ENCODE measurements around the gene BEGAIN.

The BEGAIN gene, protein sequence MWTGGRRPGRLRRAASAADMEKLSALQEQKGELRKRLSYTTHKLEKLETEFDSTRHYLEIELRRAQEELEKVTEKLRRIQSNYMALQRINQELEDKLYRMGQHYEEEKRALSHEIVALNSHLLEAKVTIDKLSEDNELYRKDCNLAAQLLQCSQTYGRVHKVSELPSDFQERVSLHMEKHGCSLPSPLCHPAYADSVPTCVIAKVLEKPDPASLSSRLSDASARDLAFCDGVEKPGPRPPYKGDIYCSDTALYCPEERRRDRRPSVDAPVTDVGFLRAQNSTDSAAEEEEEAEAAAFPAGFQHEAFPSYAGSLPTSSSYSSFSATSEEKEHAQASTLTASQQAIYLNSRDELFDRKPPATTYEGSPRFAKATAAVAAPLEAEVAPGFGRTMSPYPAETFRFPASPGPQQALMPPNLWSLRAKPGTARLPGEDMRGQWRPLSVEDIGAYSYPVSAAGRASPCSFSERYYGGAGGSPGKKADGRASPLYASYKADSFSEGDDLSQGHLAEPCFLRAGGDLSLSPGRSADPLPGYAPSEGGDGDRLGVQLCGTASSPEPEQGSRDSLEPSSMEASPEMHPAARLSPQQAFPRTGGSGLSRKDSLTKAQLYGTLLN

DNA sequence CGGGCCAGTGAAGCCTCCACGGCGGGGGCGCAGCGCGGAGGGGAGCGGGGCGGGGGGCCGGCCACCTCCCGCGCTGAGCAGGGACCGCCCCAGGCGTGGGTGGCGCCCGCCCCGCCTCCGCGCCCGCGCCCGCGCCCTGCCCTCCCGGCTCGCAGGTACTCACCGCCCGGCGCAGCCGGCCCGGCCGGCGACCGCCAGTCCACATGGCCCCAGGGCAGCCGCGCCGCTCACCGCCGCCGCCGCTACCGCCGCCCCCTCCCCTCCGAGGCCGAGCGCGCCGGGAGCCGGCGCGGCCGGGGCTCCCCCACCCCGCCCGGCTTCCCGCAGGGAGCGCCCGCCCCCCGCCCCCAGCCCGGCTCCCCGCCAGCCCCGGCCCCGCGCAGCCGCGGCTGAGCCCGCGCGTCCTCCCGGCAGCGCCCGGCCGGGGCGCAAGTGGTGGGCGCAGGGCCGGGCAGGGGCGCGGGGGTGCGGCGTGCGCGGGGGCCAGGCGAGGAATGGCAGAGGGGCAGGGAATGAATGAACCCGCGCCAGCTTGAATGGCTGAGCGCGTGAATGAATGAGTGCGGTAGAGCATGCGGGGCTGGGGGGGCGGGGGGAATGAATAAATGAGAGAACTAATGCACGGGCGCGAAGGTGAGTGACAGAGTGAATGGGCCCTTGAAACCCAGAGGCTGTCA is at the start of gene BEGAIN:
Gene BEGAIN, minus strand, starts transcription at position 332 of the 677 bp plus-strand sequence. Its CDS starts 127 bp downstream, at position 205.
- DNase-seq (ENCODE audit: low read depth in 1 of 2, low spot score in 1 of 2): no peak

DNA sequence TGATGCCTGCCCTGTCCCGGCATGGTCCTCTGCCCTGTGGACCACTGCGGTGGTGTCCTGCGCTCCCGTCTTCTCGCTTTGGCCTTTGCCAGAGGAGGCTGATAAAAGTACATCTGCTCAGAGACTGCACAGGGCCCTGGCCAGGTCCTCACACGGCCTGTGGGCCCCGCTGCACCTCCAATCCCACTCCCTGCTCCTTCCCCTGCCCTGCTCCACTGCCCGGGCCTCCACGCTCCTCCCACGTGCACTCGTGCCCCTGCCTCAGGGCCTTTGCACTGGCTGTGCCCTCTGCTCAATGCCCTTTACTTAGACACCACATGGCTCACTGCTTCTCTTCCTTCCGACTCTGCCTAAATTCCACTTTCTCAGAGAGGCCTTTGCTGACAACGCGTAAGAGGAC is 49.3 kb upstream of the BEGAIN start:
- DNase-seq (ENCODE audit: low read depth in 1 of 2, low spot score in 1 of 2): no peak

DNA sequence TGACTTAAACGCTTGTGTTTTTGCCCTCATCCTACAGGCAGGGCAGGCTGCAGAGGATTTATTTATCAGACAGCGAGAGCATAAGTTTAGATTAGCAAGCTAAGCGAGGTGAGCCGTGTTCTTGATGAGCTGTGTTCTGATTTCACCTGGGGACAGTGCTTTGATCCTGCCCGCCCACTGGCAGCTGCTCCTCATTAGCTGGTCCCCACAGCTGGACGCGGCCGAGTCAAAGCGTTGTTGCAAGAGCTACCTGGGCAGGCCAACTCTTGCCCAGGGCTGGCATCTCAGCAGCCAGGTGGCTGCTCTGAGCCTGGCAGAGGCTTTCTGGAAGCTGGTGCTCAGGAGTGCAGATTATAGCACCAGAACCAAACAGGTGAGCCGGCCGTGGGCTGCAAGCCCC is 46.8 kb upstream of the BEGAIN start:
- DNase-seq (ENCODE audit: low read depth in 1 of 2, low spot score in 1 of 2): no peak

DNA sequence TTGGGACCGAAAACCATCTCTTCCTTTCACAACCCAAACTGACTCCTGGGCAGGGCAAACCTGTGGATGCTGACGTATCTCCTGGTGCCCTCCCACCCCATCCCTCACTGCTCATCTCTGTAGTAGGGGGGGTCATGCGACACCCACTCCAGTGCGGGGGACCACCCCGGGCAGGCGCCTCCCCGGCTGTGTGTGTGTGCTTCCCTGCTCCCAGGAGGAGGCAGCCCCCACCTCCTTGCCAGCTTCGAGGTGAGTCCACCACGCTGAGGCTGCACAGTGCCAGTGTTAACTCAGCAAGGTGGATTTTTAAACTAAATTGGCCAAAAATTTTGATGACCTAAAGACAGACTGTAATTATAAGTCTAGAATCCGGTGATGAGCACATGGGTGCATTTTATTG is 46.2 kb upstream of the BEGAIN start:
- no peak for DNase-seq (ENCODE audit: low read depth in 1 of 2, low spot score in 1 of 2)

DNA sequence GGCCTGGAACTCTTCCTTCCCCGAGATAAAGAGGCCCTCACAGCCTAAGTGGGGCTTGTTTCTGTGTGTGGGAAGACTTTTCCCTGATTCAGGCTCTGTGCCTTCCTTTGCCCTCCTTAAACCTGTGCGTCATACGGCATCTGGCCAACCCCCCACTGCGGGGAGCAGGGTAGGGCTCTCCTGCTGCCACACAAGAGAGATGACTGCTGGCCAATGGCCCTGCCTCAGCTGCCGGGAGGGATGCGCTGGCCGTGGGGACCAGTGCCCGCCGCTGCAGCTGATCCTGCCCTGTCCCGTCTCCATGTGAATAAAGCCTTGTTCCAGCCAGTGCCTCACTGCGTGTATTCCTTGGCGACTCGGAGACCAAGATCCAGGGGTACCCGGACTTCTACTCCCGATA is 42.5 kb upstream of the BEGAIN start:
- no peak for DNase-seq (ENCODE audit: low read depth in 1 of 2, low spot score in 1 of 2)

DNA sequence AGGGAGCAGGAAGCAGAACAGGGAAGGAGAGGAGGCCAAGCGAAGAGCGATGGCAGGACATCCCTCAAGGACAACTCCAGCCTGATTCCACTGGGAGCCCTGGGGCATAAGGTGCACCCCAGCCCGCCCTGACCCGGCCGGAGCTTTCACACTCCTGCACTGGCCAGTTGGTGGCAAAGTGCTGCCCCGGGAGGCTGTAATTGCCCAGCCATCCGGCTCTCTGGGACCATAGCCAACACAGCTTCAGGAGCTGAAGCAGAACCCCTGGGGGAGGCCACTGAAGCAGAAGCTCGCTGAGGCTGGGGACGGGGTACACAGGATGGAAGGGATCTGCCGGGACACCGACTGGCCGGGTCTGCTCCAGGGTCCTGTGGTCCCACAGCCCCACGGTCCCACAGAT is 41.9 kb upstream of the BEGAIN start:
- DNase-seq (ENCODE audit: low read depth in 1 of 2, low spot score in 1 of 2): no peak

DNA sequence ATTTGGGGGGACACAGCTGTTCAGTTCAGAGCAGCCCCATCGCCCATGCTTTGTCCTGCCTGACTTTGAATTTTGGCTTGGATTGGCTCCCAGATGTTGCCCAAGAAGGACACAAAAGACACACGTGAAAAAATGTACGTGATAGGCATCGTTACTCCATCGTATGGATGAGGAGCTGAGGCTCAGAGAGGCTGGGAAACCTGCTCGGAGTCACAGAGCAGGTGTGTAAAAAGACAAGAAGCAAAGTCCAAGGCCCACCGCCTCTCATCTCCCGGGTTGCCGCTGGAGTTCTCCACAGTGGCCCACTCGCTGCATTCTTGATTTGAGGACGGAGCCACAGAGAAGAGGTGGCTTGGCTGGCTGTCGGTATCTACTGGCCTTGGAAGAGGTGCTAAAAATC is 41.0 kb upstream of the BEGAIN start:
- no peak for DNase-seq (ENCODE audit: low read depth in 1 of 2, low spot score in 1 of 2)

DNA sequence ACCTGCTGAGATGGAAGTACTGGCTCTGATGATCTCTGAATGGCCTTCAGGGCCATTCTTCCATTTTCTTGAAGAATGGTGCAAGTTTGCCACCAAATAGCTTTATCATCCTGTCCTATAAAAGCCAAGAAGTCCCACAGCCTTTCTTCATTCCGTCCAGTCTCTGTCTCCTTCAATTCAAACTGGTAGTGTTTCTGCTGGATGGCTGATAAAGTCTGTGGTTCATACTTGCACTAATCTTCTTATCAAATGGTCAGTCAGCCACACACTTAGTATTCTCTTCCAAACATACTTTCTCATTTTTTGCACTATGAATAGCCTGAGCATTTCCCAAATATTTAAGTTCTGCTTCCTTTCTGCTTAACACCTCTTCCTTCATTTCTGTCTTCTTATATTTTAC is 39.4 kb upstream of the BEGAIN start:
- DNase-seq (ENCODE audit: low read depth in 1 of 2, low spot score in 1 of 2): no peak

DNA sequence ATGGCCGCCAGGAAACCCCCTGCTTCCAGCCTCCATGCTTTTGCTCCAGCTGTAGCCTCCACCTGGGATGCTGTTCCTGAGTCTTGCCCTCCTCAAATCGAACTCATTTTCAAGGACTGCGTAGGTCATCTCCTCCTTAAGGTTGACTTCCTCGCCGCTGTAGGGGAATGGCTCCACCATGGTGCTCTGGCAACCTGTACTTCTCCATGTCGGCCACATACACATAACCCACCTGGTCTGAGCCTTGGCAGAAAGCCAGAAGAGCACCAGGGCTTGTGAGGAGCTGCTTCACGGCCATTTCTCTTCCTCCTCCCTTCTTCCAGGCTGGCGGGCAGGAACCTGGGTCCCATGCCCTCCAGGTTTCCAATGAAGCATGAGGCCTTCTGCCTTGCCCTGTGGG is 36.7 kb upstream of the BEGAIN start:
- no peak for DNase-seq (ENCODE audit: low read depth in 1 of 2, low spot score in 1 of 2)

DNA sequence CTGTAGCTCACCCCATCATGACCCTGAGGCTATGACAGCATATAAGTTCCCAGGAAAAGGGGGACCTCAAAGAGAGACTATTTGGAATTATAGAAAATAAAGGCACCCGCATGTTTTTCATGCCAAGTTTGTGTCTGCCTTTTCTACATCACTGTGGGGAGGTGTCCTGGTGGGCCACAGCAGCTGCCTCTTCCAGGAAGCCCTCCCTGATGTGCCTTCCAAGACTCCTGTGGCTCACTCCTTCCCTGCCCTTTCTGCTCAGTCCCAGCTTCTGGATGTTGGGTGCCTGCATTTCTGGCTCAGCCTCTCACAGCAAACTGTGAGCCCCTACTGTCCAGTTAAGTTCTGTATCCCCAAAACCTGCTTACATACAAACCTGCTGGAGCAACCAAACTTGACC is 36.3 kb upstream of the BEGAIN start:
- DNase-seq (ENCODE audit: low read depth in 1 of 2, low spot score in 1 of 2): no peak

DNA sequence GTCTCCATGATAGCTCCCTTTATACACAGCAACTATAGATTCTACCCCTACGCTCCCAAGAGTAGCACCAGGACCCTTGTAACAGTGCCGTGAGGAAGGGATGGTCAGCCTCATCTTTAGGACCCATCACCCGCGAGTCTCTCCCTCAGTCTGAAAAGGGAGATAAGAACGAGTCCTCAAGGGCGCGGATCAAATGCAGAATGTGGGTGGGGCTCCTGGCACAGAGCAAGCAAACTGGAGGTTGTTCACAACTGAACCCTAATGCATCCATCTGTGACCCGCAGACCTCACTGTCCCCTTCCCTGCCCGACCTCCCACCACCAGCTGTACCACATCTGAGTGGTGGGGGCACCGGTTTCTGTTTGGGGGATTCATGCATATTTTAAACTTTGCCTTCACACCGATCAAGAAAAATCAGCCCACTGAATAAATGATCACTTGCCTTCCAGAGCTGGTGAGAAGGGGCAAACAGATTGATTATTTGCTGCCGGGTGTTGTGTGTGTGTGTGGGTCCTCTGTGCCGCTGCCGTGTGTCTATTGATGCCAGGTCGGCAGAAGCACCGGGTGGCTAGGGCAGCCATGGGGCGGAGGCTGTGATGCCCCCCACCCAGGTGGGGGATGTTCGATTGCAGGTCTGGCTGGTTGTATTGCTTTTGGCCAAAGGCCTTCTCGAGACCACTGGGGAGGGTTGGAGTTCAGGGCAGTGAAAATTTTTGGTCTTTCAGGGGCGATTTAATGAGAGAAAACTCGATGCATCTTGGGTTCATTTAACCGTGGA is 35.7 kb upstream of the BEGAIN start:
- no peak for DNase-seq (ENCODE audit: low read depth in 1 of 2, low spot score in 1 of 2)

DNA sequence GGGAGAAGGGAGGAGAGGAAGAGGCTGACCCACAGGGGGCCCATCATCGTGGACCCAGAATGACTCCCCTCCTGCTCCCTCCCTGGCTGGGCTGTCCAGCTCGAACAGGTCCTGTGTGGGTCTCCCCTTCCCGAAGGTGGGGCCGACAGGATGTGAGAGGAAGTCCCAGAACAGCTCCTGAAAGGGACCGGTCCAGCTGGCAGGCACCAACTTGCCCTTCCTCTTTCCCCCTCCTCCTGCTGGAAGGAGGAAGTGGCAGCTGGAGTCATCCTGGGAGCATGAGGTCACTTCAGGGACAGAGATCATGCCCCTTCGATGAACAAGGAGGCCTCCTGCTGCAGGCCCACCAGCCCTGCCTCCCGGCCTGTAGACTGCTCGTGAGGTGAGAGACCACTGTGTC is 35.0 kb upstream of the BEGAIN start:
- no peak for DNase-seq (ENCODE audit: low read depth in 1 of 2, low spot score in 1 of 2)

DNA sequence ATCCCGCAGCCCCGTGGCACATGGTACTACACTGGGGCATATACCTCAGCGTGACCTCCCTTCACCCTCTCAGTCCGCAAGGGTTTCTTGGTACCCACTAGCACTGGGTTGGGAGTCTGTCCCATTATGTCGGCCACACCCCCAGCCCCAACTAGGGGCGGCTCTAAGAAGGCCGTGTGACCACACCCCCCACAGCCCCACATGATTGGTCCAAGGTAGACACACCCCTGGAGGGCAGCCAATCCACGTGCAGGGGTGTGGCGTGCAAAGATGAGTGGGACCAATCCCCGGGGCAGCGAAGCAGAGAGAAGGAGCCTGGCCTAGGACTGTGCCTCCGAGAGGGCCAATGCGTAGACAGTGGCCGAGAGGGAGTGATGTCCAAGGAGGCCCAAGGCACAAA is 34.6 kb upstream of the BEGAIN start:
- no peak for DNase-seq (ENCODE audit: low read depth in 1 of 2, low spot score in 1 of 2)

DNA sequence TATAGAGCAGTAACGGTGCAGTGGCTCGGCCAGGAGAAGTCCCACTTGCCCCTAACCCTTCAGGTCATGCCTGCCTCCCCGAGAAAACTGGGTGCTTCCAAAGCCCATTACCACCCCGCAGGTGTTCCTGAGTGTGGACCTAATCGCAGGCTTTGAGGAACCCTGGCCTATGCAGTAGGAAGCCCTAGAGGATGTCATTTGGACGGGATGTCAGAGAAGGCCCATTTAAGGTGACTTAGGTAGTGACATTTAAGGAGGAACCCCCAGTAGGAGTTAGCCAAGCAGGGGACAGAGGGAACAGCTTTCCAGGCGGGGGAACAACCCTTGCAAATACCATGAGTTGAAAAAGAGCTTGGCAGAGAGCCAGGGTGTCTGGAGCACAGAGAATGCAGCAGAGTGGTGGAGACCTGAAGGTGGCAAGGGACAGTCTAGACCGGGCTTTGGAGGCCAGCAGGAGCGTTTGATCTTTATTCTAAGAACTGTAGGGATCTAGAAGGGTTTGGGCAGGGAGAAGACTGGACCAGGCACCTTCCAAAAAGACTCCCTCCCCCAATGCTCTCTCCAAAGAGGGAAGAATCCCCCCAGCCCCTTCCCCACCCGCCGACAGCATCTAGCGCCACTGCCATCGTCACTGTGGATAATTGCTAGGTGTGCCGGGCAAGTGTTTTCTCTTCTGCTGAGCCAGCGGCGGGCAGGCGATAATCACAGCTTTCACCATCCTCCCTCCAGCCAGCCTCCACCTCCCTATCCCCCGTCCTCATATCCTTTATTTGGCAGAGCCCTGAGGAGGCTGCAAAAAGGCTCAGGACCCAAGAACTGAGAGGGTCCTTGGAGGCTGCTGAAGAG is 33.3 kb upstream of the BEGAIN start:
- DNase-seq (ENCODE audit: low read depth in 1 of 2, low spot score in 1 of 2): no peak

DNA sequence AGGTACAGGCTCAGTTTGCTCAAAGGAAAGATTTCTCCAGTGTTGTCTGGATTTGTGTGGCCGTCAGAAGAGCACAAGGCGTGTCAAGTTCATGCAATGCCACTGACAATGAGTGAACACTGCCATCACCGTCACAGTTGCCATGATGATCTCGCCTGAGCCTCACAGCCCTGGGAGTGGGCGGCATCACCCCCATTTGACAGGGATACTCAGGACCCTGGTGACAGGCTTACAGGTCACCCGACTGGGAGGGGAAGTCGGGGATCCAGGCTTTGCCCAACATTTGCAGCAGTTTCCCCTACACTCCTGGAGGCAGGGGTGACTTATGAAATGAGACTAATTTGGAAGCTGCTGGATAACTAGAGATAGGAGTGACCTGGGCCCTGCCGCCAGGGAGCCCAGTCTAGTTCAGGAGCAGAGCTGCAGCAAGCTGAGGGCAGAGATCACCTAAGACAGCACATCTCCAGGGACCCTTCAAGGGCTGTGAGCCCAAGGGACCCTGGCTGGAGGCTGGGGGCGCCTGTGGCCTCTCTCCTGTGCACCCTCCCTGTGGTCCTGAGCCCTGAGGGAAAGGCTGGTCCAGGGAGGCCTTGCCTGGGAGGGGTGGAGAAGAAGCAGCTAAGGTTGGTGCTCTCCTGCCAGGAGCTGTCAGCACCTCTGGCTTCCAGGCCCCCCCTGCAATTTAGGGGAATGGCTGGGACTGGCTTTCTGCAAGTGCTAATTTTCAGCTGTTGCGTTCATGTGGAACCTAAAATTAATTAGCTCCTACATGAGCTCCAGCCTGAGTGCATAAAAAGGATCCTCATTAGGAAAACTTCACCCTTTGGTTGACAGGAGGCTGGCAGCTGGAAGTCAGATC is 32.4 kb upstream of the BEGAIN start:
- DNase-seq (ENCODE audit: low read depth in 1 of 2, low spot score in 1 of 2): no peak

DNA sequence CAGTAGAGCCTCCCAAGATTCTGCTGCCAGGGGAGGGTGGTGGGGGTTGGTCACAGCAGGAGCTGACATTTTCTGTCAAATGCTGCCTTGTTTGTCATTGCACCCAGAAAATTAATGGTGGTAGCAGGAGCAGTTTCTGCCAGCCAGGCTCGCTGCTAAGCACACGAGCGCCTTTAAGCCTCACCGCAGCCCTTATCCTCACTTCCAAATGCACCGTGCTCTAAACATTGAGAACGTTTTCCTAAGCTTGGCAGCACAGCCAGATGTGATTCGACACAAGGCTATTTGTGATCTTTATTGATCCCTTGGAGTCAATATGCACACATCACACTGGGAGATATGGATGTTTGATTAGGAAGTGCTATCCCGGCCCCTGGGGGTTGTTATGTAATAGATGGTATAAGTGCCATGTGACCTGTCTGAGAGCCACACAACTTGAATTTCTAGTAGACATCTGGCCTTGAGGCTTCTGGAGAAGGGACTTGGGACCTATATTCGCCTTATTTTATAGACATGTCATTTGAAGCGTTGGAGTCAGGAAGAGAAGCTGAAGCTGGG is 31.6 kb upstream of the BEGAIN start:
- no peak for DNase-seq (ENCODE audit: low read depth in 1 of 2, low spot score in 1 of 2)

DNA sequence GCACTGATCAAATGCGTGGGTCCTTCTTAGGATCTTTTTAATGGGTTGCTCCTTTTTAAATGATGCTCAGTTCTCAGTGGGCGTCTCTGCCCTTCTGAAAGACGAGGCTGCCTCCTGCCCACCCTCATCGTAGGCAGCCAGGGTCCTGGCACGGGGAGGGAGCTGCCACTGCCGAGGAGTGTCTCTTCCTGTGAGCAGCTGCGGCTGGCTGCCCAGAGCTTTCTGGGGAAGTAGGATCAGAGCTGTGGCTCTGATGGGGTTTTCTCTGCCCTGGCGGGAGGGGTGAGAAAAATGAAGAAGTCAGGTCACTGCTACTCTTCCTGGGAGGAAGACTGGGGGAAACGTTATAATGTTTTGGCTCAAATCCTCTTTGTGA is 31.1 kb upstream of the BEGAIN start:
- DNase-seq (ENCODE audit: low read depth in 1 of 2, low spot score in 1 of 2): no peak

DNA sequence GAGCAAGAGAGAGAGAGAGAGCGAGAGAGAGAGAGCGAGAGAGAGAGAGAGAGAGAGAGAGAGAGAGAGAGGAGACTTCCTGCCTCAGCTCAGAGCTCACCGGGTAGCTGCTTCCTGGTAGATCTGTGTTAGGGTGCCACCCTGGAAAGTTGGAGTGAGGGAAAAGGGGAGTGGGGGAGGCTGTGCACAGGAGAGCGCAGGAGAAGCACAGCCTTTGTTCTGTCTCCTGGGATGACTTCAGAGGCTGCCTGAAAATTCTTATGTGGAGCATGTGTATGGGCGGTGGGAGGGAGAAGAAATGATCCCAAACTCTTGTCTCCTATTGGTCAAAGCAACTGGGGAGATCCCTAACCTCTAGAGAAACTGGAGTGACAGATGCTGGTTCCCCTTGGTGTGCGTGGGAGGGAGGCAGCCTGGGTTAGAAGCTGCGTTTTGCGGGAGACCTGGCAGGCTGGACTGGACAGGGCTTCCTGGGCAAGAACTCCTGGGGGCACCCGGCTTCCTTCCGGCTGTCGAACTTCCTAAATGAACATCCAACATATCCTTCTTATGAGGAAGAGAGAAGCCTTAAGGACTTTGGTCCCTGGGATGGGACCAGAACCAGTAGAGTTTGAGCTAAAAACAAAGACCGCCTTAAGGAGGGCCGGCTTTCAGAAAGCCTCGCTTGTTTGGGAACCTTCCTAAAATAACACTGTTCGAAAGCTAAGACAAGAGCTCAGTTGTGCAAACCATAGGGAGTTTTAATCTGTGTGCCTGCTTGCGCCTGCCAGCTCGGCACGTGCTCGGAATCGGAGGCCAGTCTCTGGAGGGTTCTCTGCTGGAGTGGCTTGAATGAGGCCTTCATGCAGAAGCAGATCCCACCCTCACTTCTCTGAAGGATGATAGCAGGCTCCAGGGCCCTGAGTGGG is 30.4 kb upstream of the BEGAIN start:
- no peak for DNase-seq (ENCODE audit: low read depth in 1 of 2, low spot score in 1 of 2)
